Activated CD8-positive, alpha-beta memory T cell treated with anti-CD3 and anti-CD28 coated beads, Interleukin-2, amount 50 U/mL, for 4 hours (primary cell): Measurements from ENCODE around the gene MYH6.
"Not testable (repeated sequence)": the region's sequence is repeated elsewhere in the genome, so short reads cannot be mapped to it uniquely, and the experiment has no call there.

Source experiments
- DNase-seq: peaks from one replicate; pipeline ENCODE4 v3.0.0-alpha.2; 2020

Gene MYH6

GRCh38 chr14:23435543-23436326 is 27.7 kb upstream of the MYH6 start, which contains the start of gene MYH7:
Gene MYH7 (minus strand): TSS chr14:23435660. CDS start chr14:23433732, 1,928 bp downstream.
- DNase-seq: no peak

- no peak for DNase-seq
Measured at GRCh38 chr14:23434488-23435222, 26.6 kb upstream of the MYH6 start.

GRCh38 chr14:23433457-23433856 is 25.4 kb upstream of the MYH6 start:
- no peak for DNase-seq

GRCh38 chr14:23432946-23433345 is 24.9 kb upstream of the MYH6 start:
- DNase-seq: no peak

- no peak for DNase-seq
Measured at GRCh38 chr14:23432102-23432925, 24.2 kb upstream of the MYH6 start.

GRCh38 chr14:23431486-23431885 is 23.4 kb upstream of the MYH6 start:
- DNase-seq: no peak

- DNase-seq: no peak
Measured at GRCh38 chr14:23430723-23431085, 22.6 kb upstream of the MYH6 start.

- no peak for DNase-seq
Measured at GRCh38 chr14:23430016-23430722, 22.1 kb upstream of the MYH6 start.

- no peak for DNase-seq
Measured at GRCh38 chr14:23428686-23429495, 20.8 kb upstream of the MYH6 start.

- not testable (repeated sequence) for DNase-seq
Measured at GRCh38 chr14:23425798-23426197, 17.7 kb upstream of the MYH6 start.

GRCh38 chr14:23425169-23425568 is 17.1 kb upstream of the MYH6 start:
- no peak for DNase-seq

GRCh38 chr14:23423657-23424056 is 15.6 kb upstream of the MYH6 start:
- DNase-seq: no peak

- DNase-seq: no peak
Measured at GRCh38 chr14:23421594-23421993, 13.5 kb upstream of the MYH6 start.

GRCh38 chr14:23419646-23420045 is 11.6 kb upstream of the MYH6 start:
- not testable (repeated sequence) for DNase-seq

- no peak for DNase-seq
Measured at GRCh38 chr14:23418021-23418420, 9.9 kb upstream of the MYH6 start.

- not testable (repeated sequence) for DNase-seq
Measured at GRCh38 chr14:23417269-23417668, 9.2 kb upstream of the MYH6 start.

GRCh38 chr14:23416801-23417200 is 8.7 kb upstream of the MYH6 start:
- DNase-seq: no peak

GRCh38 chr14:23415821-23416778 is 8.0 kb upstream of the MYH6 start:
- no peak for DNase-seq

GRCh38 chr14:23414906-23415820 is 7.1 kb upstream of the MYH6 start:
- DNase-seq: no peak
